Heart right ventricle (tissue), 16 donors: ENCODE data around the gene ZNF277. TPM values are rescaled to one million over a fixed set of nuclear protein-coding genes. Genes with fewer than 3 reads are reported as not detected.

Source experiments
- ATAC-seq, 8 donors: fragments of 200-7000 bp; cut with Tn5 transposase; one replicate each; pipeline ENCODE4 v1.9.1; 2020; ENCODE audit warnings: mild to moderate bottlenecking in 8 of 8, moderate library complexity in 8 of 8, moderate number of reproducible peaks in 1 of 8
- DNase-seq, 2 donors: peaks; one replicate each; pipeline ENCODE4 v3.0.0-alpha.2; 2020
- H3K27ac ChIP-seq, 10 donors: fragments of 200-600 bp; sonication (generic) in 2 of 10; one replicate each; pipeline versions ENCODE4 v1.5.0 to v1.8.0; 2020 to 2022; ENCODE audit warnings: mild to moderate bottlenecking in 3 of 10
- H3K27me3 ChIP-seq, 7 donors: fragments of 200-600 bp; one replicate each; pipeline ENCODE4 v1.8.0; 2021 to 2022; ENCODE audit warnings: mild to moderate bottlenecking in 2 of 7
- H3K36me3 ChIP-seq, 9 donors: fragments of 200-600 bp; sonication (generic) in 1 of 9; one replicate each; pipeline versions ENCODE4 v1.5.0 to v1.8.0; 2020 to 2022; ENCODE audit warnings: mild to moderate bottlenecking in 2 of 9
- H3K4me1 ChIP-seq, 9 donors: fragments of 200-600 bp; sonication (generic) in 1 of 9; one replicate each; pipeline versions ENCODE4 v1.5.0 to v1.8.0; 2020 to 2022; ENCODE audit warnings: mild to moderate bottlenecking in 4 of 9
- H3K4me3 ChIP-seq, 10 donors: fragments of 200-600 bp; sonication (generic) in 2 of 10; one replicate each; pipeline versions ENCODE4 v1.5.0 to v1.8.0; 2020 to 2022; ENCODE audit warnings: mild to moderate bottlenecking in 7 of 10, moderate library complexity in 2 of 10
- H3K9me3 ChIP-seq, 11 donors: fragments of 200-600 bp in 10 of 11; sonication (generic) in 2 of 11; one replicate each; pipeline versions ENCODE4 v1.5.0 to v1.8.0; 2013 to 2022; ENCODE audit warnings: mild to moderate bottlenecking in 2 of 11, control low read depth in 1 of 11, moderate library complexity in 1 of 11
- WGBS, 2 donors: extraction: QIAGEN DNeasy Blood & Tissue Kit; methylation state at CpG; one replicate each; pipeline ENCODE4 v1.1.7; 2013; ENCODE audit warnings: inconsistent platforms in 1 of 2; 5-methylcytosine and 5-hydroxymethylcytosine counted together
- intact Hi-C, 10 donors: fragments of 100-400 bp; cut with DNase I; formaldehyde crosslinking; loops; one replicate each; pipeline versions ENCODE4 v1.11.1 to v1.14.2; 2022
- polyA plus RNA-seq, 2 donors: library from polyadenylated mRNA; stranded (reverse); fragments of 200-250 nt; gene quantifications; one replicate each; pipeline ENCODE4 v1.2.3, GENCODE V29; 2013
- total RNA-seq, 10 donors: library from RNA; stranded (reverse); fragmentation: NEBNext Ultra II Directional in 3 of 10; extraction: Animal tissue kit (Norgen Biotek cat#: 25700) in 3 of 10; gene quantifications; one replicate each; pipeline versions ENCODE4 v1.2.1 to v1.2.4, GENCODE V29; 2021 to 2023
- TF ChIP-seq, protein P1 (sequence below), 9 donors: fragments of 200-600 bp; sonication (generic) in 2 of 9; IDR thresholded peaks; one replicate each; pipeline versions ENCODE4 v1.5.0 to v1.8.0; 2021 to 2022; ENCODE audit warnings: antibody characterized with exemption in 9 of 9, mild to moderate bottlenecking in 5 of 9, moderate library complexity in 1 of 9
- donor health status: Arrhythmogenic right ventricular cardiomyopathy.
- donor health status: ischemic (EF 13 %, LVEDD 7.1; RV severe dilation, severe dysfunction).
- donor health status: healthy with polysubstance abuse.
- donor health status: DM: no; HTN: yes; CAD: no.
- donor health status: DM: no; HTN: no; CAD: no.
- donor health status: ischemic (EF 25% LVEDD 6.9; RV normal size, moderate dysfunction).
- donor health status: ischemic (EF 25% LVEDD 5.7; RV mildly dilated, moderate dysfunction).
- donor health status: healthy.
- donor health status: DM: yes; HTN: yes; CAD: no.
- donor health status: Ischemic cardiomyopathy.
- donor health status: ischemic (EF 35%, LVEDD 5.7; RV mildly dilated, moderate dysfunction).
- donor health status: nonischemic (EF 11% LVEDD 7.7; RV severe dilation, severe dysfunction).
- donor health status: DM: yes; HTN: yes; CAD: no.
- donor health status: PGD.
- donor health status: ischemic (EF 29% LVEDD 5.4; RV normal size, mild dysfunction).
- donor health status: nonischemic (EF 23%, LVEDD 6.1; RV moderate dilation, normal function).

ZNF277 gene
- total and polyA plus RNA-seq, 12 donors: 7.7 to 25.7 (median 17.4) TPM

DNA sequence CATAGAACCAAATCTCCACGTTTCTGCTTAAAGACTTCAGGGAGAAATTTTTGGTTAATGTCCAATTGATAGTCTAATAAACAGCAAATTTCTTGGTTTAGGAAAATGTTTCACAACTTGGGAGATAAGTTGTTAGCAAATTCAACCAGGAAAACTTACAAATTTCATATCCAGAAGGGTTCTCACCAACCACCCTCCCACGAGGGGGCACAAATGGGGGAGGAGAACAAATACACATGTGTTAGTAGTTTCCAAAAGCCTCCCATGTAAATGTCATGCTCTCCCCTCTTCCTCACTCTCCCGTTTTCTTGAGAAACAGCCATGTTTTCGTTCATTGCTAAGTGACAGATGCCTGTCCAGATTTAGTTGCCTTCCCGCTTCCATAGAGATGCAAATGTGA lies 10.8 kb upstream of the ZNF277 start:
- intact Hi-C loops: loop anchor here in 3 of 10 donors (2.0 to 10.0 kb wide), 3 partner anchors 55 to 211 kb away; no protein-coding TSS in a partner anchor
- Histone ChIP-seq H3K9me3 (peaks cover 0 to 9% (median 0%) of the 10 kb centered on the region in 11 donors), H3K27ac (no peak overlapping the region), H3K36me3 (no peaks in the 10 kb centered on the region), H3K4me3 (no peak overlapping the region), H3K4me1 (peaks cover 0 to 39% (median 7%) of the 10 kb centered on the region in 9 donors), H3K27me3 (no peaks in the 10 kb centered on the region)
- 73 to 78% methylated on average over 5 of the region's 5 CpGs for WGBS, 2 donors
- ATAC-seq (peak in 1 of 8 donors; percentile 28), DNase-seq (no peak)
- TF ChIP-seq, protein P1, sequence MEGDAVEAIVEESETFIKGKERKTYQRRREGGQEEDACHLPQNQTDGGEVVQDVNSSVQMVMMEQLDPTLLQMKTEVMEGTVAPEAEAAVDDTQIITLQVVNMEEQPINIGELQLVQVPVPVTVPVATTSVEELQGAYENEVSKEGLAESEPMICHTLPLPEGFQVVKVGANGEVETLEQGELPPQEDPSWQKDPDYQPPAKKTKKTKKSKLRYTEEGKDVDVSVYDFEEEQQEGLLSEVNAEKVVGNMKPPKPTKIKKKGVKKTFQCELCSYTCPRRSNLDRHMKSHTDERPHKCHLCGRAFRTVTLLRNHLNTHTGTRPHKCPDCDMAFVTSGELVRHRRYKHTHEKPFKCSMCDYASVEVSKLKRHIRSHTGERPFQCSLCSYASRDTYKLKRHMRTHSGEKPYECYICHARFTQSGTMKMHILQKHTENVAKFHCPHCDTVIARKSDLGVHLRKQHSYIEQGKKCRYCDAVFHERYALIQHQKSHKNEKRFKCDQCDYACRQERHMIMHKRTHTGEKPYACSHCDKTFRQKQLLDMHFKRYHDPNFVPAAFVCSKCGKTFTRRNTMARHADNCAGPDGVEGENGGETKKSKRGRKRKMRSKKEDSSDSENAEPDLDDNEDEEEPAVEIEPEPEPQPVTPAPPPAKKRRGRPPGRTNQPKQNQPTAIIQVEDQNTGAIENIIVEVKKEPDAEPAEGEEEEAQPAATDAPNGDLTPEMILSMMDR (IDR thresholded peaks at IDR 0.05): no peak

DNA sequence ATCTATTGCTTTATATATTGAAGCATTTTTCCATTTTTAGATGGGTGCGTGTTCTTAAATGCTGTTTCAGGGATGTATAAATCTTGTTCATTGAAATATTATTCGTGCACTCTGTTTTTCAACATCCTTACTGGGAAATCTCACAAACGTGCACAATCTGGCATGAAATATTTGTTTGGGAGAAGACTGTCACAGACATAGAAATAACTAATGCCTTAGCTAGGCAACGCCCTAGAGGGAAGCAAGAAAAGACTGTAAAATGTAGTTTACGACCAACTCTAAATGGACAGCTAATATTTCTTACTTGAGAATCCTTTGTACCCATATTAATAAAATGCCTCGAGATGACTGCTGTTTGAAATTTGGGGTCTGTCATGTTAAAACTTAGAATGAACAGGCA lies 9.2 kb upstream of the ZNF277 start:
- no peak overlapping the region for H3K27ac ChIP-seq
- H3K4me3 ChIP-seq: no peak overlapping the region
- intact Hi-C loops: loop anchor here in 3 of 10 donors (2.0 to 10.0 kb wide), 3 partner anchors 57 to 213 kb away; no protein-coding TSS in a partner anchor
- DNase-seq (no peak), ATAC-seq (no peak)
- peaks cover 0 to 9% (median 0%) of the 10 kb centered on the region in 11 donors for H3K9me3 ChIP-seq
- H3K27me3 ChIP-seq: peaks cover 0 to 6% (median 0%) of the 10 kb centered on the region in 7 donors
- TF ChIP-seq, protein P1 (IDR thresholded peaks at IDR 0.05): no peak
- WGBS, 2 donors: 89 to 95% methylated on average over 6 of the region's 6 CpGs
- no peaks in the 10 kb centered on the region for H3K36me3 ChIP-seq
- peaks cover 0 to 38% (median 7%) of the 10 kb centered on the region in 9 donors for H3K4me1 ChIP-seq

DNA sequence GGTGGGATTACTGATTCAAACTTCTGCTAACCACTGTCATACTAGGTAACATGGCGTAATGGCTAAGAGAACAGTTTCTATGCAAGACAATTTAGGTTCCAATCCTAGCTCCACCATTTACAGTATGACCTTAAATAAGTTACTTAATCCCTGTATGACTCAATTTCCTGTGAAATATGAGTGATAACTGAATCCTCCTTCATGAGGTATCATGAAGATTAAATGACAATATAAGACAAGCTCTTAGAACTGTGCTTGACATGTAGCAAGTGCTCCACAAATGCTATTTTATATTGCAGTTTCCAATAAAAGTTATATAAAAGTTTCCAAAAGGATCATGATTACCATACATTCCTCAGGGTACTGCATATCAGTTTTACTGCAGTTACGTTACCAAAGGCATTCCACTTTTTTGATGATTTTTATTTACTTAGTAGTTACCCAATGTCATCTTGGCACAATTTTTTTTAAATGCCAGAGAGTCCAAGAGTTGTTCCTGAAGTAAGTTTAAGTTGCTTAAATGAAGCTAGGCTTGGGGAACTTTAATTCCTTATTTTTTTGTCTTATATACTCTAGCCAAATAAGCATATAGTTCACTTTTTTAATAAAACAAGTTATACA lies 7.3 kb upstream of the ZNF277 start:
- WGBS, 2 donors: 97 to 98% methylated on average over 2 of the region's 2 CpGs
- H3K9me3 ChIP-seq: peaks cover 0 to under 1% (median 0%) of the 10 kb centered on the region in 11 donors
- DNase-seq (no peak), ATAC-seq (no peak)
- no peak overlapping the region for H3K27ac ChIP-seq
- intact Hi-C loops: loop anchor here in 2 of 10 donors (10.0 kb wide), 2 partner anchors 114 to 214 kb away; no protein-coding TSS in a partner anchor
- TF ChIP-seq, protein P1 (IDR thresholded peaks at IDR 0.05): no peak
- H3K36me3 ChIP-seq: no peaks in the 10 kb centered on the region
- H3K4me3 ChIP-seq: no peak overlapping the region
- H3K4me1 ChIP-seq: peaks cover 0 to 47% (median 19%) of the 10 kb centered on the region in 9 donors
- peaks cover 0 to 10% (median 0%) of the 10 kb centered on the region in 7 donors for H3K27me3 ChIP-seq

DNA sequence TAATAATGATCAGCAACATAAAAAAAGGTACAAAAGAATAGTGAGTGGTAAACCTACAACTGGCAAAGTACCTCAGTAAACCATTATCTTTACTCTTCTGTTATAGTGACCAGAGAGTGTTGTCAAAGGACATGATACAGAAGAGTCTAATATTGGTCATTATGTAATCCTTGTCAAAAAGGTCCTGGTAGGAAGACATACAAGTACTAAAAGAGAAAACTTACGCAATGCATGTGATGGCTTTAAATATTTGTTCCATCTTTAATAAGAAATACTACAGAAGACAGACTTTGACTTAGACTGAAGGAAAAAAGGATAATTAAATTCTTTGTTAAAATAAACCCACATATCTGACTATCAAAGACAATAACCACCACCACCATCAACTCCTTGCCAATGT lies 6.8 kb upstream of the ZNF277 start:
- no peak for DNase-seq
- H3K36me3 ChIP-seq: no peaks in the 10 kb centered on the region
- TF ChIP-seq, protein P1 (IDR thresholded peaks at IDR 0.05): no peak
- peaks cover 0 to 12% (median 0%) of the 10 kb centered on the region in 7 donors for H3K27me3 ChIP-seq
- H3K27ac ChIP-seq: no peak overlapping the region
- 95 to 97% methylated on average over 1 of the region's 1 CpG for WGBS, 2 donors
- no peaks in the 10 kb centered on the region for H3K9me3 ChIP-seq
- no peak overlapping the region for H3K4me3 ChIP-seq
- peaks cover 0 to 51% (median 21%) of the 10 kb centered on the region in 9 donors for H3K4me1 ChIP-seq
- intact Hi-C loops: loop anchor here in 6 of 10 donors (5.0 to 10.0 kb wide), 9 partner anchors 37 to 335 kb away; no protein-coding TSS in a partner anchor
- ATAC-seq: no peak
